GM12874 (cell line): ENCODE results near the gene PTPRN.

Source experiments
- CTCF ChIP-seq: IDR thresholded peaks from 2 replicates; pipeline ENCODE4 v1.5.1; 2011; ENCODE audit warnings: low read depth, mild to moderate bottlenecking, control low read depth, low read length, moderate library complexity; ENCODE audit not compliant: insufficient read depth

Gene PTPRN

GRCh38 chr2:219284501-219285372, 24.5 kb downstream of the PTPRN start:
- no peak for TF ChIP-seq CTCF

- TF ChIP-seq CTCF: no peak
Observed at GRCh38 chr2:219282943-219283581, 26.1 kb downstream of the PTPRN start.

DNA sequence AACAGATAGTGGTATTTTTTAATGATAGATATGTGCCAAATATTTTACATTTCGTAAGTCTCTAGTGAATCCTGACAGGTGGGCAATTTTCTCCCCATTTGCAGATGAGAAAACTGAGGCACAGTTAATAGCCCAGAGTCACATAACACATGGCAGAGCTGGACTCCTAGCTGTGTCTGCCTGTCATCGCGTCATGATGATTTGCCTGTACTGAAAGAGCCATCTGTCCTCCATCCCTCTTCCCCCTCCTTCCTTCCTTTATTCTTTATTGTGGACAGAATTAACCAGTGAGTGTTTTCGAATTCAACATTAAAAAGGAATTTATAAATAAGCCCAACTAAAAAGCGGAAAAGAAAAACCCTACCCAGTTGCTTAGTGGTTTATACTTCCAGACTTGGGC, 26.8 kb downstream of the PTPRN start:
- no peak for TF ChIP-seq CTCF

DNA sequence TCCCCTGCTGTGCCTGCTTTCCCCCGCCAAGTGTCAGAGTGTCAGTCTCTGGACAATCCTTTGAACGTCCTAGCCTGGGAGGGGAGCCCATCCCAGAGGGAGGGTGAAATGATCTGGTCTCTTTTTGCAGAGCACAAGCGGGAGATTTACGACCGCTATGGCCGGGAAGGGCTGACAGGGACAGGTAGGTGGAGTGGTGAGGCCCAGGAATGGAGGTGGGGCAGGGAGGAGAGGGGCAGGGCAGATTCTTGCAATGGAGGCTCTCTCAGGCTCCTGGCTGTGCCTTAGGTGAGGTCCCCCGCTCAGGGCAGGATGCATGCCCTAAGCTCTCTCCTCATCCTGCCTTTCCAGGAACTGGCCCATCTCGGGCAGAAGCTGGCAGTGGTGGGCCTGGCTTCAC, 27.6 kb downstream of the PTPRN start:
- TF ChIP-seq CTCF: no peak

- TF ChIP-seq CTCF: no peak
Observed at GRCh38 chr2:219280651-219281050, 28.6 kb downstream of the PTPRN start.

DNA sequence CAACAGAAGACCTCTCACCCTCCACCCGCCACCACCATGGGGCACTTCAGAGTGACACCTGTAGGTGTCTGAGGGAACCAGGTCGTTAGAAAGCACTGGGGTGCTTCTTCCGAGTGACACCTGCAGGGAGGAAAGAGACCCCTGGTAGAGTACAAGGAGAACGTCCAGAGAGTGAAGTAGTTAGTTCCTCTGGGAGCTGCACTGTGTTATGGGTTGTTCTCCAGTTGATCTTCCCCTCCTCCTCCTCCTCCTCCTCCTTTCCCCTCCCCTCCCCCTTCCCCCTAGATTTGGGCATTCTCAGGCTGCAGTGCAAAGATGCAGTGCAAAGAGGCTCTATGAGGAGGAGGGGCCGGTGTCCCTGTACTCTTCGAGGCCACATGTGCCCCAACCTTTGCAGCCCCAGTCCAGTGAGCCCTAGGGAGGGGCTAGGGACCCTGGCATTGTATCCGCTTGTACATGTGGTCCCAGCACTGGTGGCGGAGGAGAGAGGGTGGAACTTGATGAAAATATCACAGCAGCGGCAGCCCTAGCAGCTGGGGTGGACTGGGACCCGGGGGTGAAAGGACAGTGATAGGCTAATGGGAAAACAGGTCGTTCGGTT, 29.2 kb downstream of the PTPRN start:
- TF ChIP-seq CTCF: no peak

DNA sequence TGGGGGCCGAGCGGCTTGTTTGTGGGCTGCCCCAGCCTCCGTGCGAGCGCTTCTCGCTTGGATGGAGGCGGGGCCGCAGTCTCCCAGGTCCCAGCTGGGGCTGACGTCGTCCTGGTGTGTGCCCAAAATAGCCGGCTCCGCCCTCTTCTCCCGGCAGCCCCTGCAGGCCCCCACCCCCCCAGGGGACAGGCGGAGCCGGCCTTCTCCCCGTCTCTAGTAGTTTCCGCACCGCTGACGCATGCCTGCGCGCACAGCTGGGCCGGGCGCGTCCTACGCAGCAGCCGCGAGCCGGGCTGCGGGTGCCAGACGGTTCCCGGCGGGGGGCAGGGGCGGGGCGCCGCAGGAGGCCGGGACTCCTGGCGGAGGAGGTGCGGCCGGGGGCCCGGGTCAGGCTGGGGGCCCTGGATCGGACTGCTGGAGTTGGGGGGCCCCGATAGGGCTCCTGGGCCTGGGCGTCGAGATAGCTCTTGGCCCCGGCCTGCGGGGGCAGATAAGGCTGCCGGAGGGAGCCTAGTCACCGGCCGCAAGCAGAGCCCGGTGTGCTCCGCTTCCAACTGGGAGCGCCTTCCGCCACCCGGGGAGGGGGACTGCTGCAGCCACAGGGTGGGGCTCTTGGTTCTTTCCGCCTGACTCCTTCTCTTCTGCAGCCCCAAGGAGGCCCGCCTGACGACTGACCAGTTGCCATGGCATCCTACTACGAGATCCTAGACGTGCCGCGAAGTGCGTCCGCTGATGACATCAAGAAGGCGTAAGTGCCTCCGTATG, 29.9 kb downstream of the PTPRN start, which contains the start of gene DNAJB2:
Gene DNAJB2, plus strand, starts transcription at position 216 of the 765 bp plus-strand sequence. Its CDS starts 468 bp downstream, at position 684.
- TF ChIP-seq CTCF: no peak; the same call in 1 of the 2 replicates
